Fibroblast of mammary gland (primary cell): ENCODE measurements around the gene PRR15L.

Experiments
- DNase-seq: peaks from one replicate; pipeline ENCODE4 v3.0.0-alpha.2; 2010; ENCODE audit warnings: low read depth
- H3K4me3 ChIP-seq: 2 replicates; pipeline ENCODE4 v1.5.1; 2011; ENCODE audit warnings: low read depth, mild to moderate bottlenecking, low read length, moderate library complexity; ENCODE audit not compliant: control insufficient read depth
- CTCF ChIP-seq: conservative IDR thresholded peaks from 2 replicates; pipeline ENCODE4 v1.5.1; 2011; ENCODE audit warnings: low read depth, low read length, inconsistent platforms; ENCODE audit not compliant: control insufficient read depth, insufficient read depth

Gene PRR15L

DNA sequence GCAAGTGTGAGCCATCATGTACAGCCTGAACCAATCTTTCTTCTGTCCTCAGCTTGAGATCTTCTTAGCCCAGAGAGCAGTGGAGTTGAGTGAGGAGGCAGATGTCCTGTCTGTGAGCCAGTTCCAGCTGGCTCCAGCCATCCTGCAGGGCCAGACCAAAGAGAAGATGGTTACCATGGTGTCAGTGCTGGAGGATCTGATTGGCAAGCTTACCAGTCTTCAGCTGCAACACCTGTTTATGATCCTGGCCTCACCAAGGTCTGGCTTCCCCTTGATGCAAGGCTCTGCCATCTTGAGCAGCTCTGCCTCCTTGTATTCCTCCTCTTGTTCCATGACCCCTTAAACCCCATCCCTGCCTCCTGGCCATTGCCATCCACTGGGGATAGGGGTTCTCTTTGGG is 22.9 kb upstream of the PRR15L start:
- H3K4me3 ChIP-seq = no peak overlapping the region
- TF ChIP-seq CTCF = no peak
- DNase-seq = no peak

DNA sequence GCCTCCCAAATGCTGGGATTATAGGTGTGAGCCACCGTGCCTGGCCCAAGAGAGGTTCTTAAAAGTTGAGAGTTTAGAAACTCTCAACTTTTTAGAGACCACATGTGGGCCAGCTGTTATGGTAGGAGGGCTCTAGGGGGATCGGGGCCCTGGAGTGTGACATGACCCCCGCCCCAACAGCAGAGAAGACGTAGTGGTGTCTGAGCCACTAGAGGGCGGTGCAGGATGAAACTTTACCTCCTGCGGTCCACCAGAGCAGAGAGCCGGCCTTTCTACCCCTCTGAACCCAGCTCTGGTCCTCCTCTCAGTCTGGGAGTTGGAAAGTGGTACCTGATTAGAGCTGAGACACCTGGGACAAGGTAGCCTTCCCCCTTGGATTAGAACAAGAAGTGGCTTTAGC is 20.6 kb upstream of the PRR15L start:
- TF ChIP-seq CTCF = peak; percentile 70
- no peak overlapping the region for H3K4me3 ChIP-seq
- DNase-seq = peak; percentile 54

DNA sequence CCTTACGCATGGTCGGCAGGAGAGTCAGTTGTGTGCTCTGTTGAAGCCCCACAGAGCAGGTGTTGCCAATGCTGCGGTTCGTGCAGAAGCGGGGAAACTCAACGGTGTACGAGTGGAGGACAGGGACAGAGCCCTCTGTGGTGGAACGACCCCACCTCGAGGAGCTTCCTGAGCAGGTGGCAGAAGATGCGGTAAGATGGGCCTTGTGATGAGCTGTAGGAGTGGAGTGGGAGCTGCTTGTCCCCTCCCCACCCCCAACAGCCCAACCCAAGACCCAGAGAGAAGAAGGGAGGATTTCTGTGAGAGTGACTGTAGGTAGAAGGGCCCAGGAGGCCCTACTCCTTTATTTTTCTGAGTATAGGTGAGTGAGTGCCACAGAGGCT is 18.1 kb upstream of the PRR15L start:
- TF ChIP-seq CTCF = no peak
- DNase-seq = no peak
- H3K4me3 ChIP-seq = no peak overlapping the region

- H3K4me3 ChIP-seq = no peak overlapping the region
- TF ChIP-seq CTCF = no peak
- DNase-seq = no peak
Observed at GRCh38 chr17:47975189-47975822, 17.6 kb upstream of the PRR15L start.

DNA sequence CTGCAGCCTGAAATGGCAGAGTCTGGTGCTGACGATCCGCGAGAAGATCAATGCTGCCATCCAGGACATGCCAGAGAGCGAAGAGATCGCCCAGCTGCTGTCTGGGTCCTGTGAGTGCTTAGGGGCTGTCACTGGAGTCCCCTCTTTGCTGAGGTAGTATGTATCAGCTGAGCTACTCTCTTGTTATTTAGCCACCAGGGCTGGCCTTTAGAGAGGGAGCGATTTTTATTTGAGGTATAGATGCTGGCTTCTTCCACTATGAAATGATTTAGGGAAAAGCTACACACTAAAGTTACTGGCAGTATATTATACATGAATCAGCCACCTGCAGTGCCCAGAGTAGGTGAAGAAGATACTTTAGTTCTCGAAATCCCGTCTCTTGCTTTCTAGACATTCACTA is 15.9 kb upstream of the PRR15L start:
- no peak for TF ChIP-seq CTCF
- no peak overlapping the region for H3K4me3 ChIP-seq
- no peak for DNase-seq

GRCh38 chr17:47970725-47971499 is 13.2 kb upstream of the PRR15L start, which contains the start of gene CDK5RAP3:
TSS of gene CDK5RAP3 (plus strand) at chr17:47971113. CDS start at chr17:47971147, 34 bp downstream.
- DNase-seq = peak; percentile 99
- peak; percentile 64 for TF ChIP-seq CTCF
- H3K4me3 ChIP-seq = peak within 1 kb of the TSS; percentile 89
